Lower leg skin (tissue), 4 donors: ENCODE data around the gene CLIP4. TPM values are rescaled to one million over a fixed set of nuclear protein-coding genes. Genes with fewer than 3 reads are reported as not detected.

Experiments
- DNase-seq, 2 donors: peaks; one replicate each; pipeline ENCODE4 v3.0.0-alpha.2; 2019; ENCODE audit warnings: low spot score in 2 of 2
- H3K4me3 ChIP-seq: fragments of 200-600 bp; sonication (generic); 2 replicates; pipeline ENCODE4 v1.5.1; 2017; ENCODE audit warnings: mild to moderate bottlenecking, low read depth; ENCODE audit not compliant: poor library complexity, severe bottlenecking
- CTCF ChIP-seq, 3 donors: fragments of 450-650 bp; IDR thresholded peaks; one replicate each; pipeline ENCODE4 v1.5.1; 2016; ENCODE audit warnings: antibody characterized with exemption in 3 of 3, mild to moderate bottlenecking in 3 of 3, moderate library complexity in 2 of 3
- POLR2A ChIP-seq, 2 donors: fragments of 450-650 bp; IDR thresholded peaks; one replicate each; pipeline ENCODE4 v1.6.1; 2016 to 2017; ENCODE audit warnings: antibody characterized with exemption in 2 of 2, mild to moderate bottlenecking in 1 of 2, moderate library complexity in 1 of 2
- WGBS, 2 donors: methylation state at CpG; one replicate each; pipeline ENCODE4 v1.1.5; 2018; 5-methylcytosine and 5-hydroxymethylcytosine counted together
- intact Hi-C: fragments of 100-400 bp; cut with DNase I; formaldehyde crosslinking; loops from one replicate; pipeline ENCODE4 v1.15.0; 2023; ENCODE audit warnings: low total_unique reads
- total RNA-seq, 4 donors: library from RNA; depleted of rRNA; stranded (reverse); fragments of >200 nt; gene quantifications; one replicate each; pipeline ENCODE4 v1.1.0, GENCODE V29; 2016

Gene CLIP4
- total RNA-seq, 4 donors from 2014 or later = 50.6 to 82.2 (median 58.1) TPM

GRCh38 chr2:29182334-29182733, 67.1 kb downstream of the CLIP4 start:
- no peak for DNase-seq
- H3K4me3 ChIP-seq = no peak overlapping the region
- 93 to 94% methylated on average over 1 of the region's 1 CpG for WGBS, 2 donors
- intact Hi-C loops = no loop called here
- TF ChIP-seq CTCF (IDR thresholded peaks at IDR 0.05) (no peak), POLR2A (IDR thresholded peaks at IDR 0.05) (no peak)

- DNase-seq = no peak
- intact Hi-C loops = no loop called here
- no peak overlapping the region for H3K4me3 ChIP-seq
- TF ChIP-seq POLR2A (IDR thresholded peaks at IDR 0.05) = no peak
- no peak for TF ChIP-seq CTCF (IDR thresholded peaks at IDR 0.05)
Observed at GRCh38 chr2:29182920-29183319, 67.7 kb downstream of the CLIP4 start.

GRCh38 chr2:29184531-29184930, 69.3 kb downstream of the CLIP4 start:
- WGBS, 2 donors = 91 to 93% methylated on average over 6 of the region's 6 CpGs
- intact Hi-C loops = no loop called here

GRCh38 chr2:29186817-29187216, 71.6 kb downstream of the CLIP4 start:
- intact Hi-C loops = no loop called here
- no peak for DNase-seq
- H3K4me3 ChIP-seq = no peak overlapping the region
- WGBS, 2 donors = 95 to 98% methylated on average over 1 of the region's 1 CpG
- TF ChIP-seq CTCF (IDR thresholded peaks at IDR 0.05) (no peak), POLR2A (IDR thresholded peaks at IDR 0.05) (no peak)

More at GRCh38 chr2:29184531-29184930, 69.3 kb downstream of the CLIP4 start:
- no peak for DNase-seq
- TF ChIP-seq CTCF (IDR thresholded peaks at IDR 0.05) (no peak), POLR2A (IDR thresholded peaks at IDR 0.05) (no peak)
- H3K4me3 ChIP-seq = no peak overlapping the region

- 32 to 38% methylated on average over 2 of the region's 2 CpGs for WGBS, 2 donors
- no peak for DNase-seq
- no peak overlapping the region for H3K4me3 ChIP-seq
- TF ChIP-seq POLR2A (IDR thresholded peaks at IDR 0.05) (no peak), CTCF (IDR thresholded peaks at IDR 0.05) (no peak)
- intact Hi-C loops = no loop called here
Observed at GRCh38 chr2:29187926-29188325, 72.7 kb downstream of the CLIP4 start.

GRCh38 chr2:29189052-29189451, 73.8 kb downstream of the CLIP4 start:
- H3K4me3 ChIP-seq = no peak overlapping the region
- no peak for TF ChIP-seq POLR2A (IDR thresholded peaks at IDR 0.05)
- no peak for TF ChIP-seq CTCF (IDR thresholded peaks at IDR 0.05)
- intact Hi-C loops = no loop called here
- 79 to 92% methylated on average over 5 of the region's 5 CpGs for WGBS, 2 donors
- no peak for DNase-seq
